H9 (cell line): ENCODE data around the gene ZNF512B. TPM values are rescaled to one million over a fixed set of nuclear protein-coding genes. Genes with fewer than 3 reads are reported as not detected.

Experiments used
- DNase-seq: peaks from one replicate; pipeline ENCODE4 v3.0.0-alpha.2; 2017
- H2AFZ ChIP-seq: one replicate; pipeline ENCODE4 v1.6.1; 2013; ENCODE audit warnings: mild to moderate bottlenecking, low read length, control low read depth, moderate library complexity
- H2AK5ac ChIP-seq: 2 replicates; pipeline ENCODE4 v1.6.1; 2013; ENCODE audit warnings: low read length, control low read depth, mixed read lengths; ENCODE audit not compliant: insufficient read length
- H2BK120ac ChIP-seq: one replicate; pipeline ENCODE4 v1.6.1; 2013; ENCODE audit warnings: low read depth, mild to moderate bottlenecking, low read length, control low read depth, inconsistent platforms; ENCODE audit not compliant: poor library complexity, severe bottlenecking
- H2BK12ac ChIP-seq: 2 replicates; pipeline ENCODE4 v1.6.1; 2013; ENCODE audit warnings: low read length, control low read depth, mixed read lengths, low read depth; ENCODE audit not compliant: insufficient read length
- H2BK15ac ChIP-seq: 2 replicates; pipeline ENCODE4 v1.6.1; 2013; ENCODE audit warnings: low read depth, low read length, control low read depth
- H2BK20ac ChIP-seq: one replicate; pipeline ENCODE4 v1.6.1; 2013; ENCODE audit warnings: low read depth, mild to moderate bottlenecking, low read length, control low read depth, inconsistent platforms; ENCODE audit not compliant: poor library complexity, severe bottlenecking
- H2BK5ac ChIP-seq: 2 replicates; pipeline ENCODE4 v1.6.1; 2013; ENCODE audit warnings: low read length, control low read depth, mixed read lengths; ENCODE audit not compliant: insufficient read length
- H3K14ac ChIP-seq: 2 replicates; pipeline ENCODE4 v1.6.1; 2013; ENCODE audit warnings: low read length, control low read depth; ENCODE audit not compliant: insufficient read depth
- H3K18ac ChIP-seq: 2 replicates; pipeline ENCODE4 v1.6.1; 2013; ENCODE audit warnings: low read depth, mild to moderate bottlenecking, mixed read lengths, low read length, control low read depth; ENCODE audit not compliant: insufficient read length
- H3K23ac ChIP-seq: 2 replicates; pipeline ENCODE4 v1.6.1; 2013; ENCODE audit warnings: low read length, control low read depth, mixed read lengths, low read depth; ENCODE audit not compliant: insufficient read length
- H3K23me2 ChIP-seq: 2 replicates; pipeline ENCODE4 v1.6.1; 2013; ENCODE audit warnings: low read depth, mild to moderate bottlenecking, mixed read lengths, low read length, control low read depth; ENCODE audit not compliant: insufficient read length, poor library complexity, severe bottlenecking
- H3K27ac ChIP-seq: 2 replicates; pipeline ENCODE4 v1.5.1; 2013; ENCODE audit warnings: low read length, control low read depth, mixed read lengths, low read depth; ENCODE audit not compliant: insufficient read length
- H3K27me3 ChIP-seq: 2 replicates; pipeline ENCODE4 v1.6.1; 2013; ENCODE audit warnings: low read length, control low read depth, inconsistent platforms; ENCODE audit not compliant: insufficient read depth
- H3K4ac ChIP-seq: 2 replicates; pipeline ENCODE4 v1.6.1; 2013; ENCODE audit warnings: low read depth, mild to moderate bottlenecking, control low read depth, inconsistent platforms, low read length, moderate library complexity
- H3K4me1 ChIP-seq: 2 replicates; pipeline ENCODE4 v1.6.1; 2013; ENCODE audit warnings: low read length, control low read depth, inconsistent platforms; ENCODE audit not compliant: insufficient read depth
- H3K4me2 ChIP-seq: 2 replicates; pipeline ENCODE4 v1.6.1; 2013; ENCODE audit warnings: low read length, control low read depth, mixed read lengths; ENCODE audit not compliant: insufficient read length, insufficient read depth
- H3K56ac ChIP-seq: 2 replicates; pipeline ENCODE4 v1.6.1; 2013; ENCODE audit warnings: low read depth, mild to moderate bottlenecking, mixed read lengths, low read length, control low read depth; ENCODE audit not compliant: insufficient read length
- H3K79me1 ChIP-seq: 2 replicates; pipeline ENCODE4 v1.6.1; 2013; ENCODE audit warnings: low read depth, mild to moderate bottlenecking, moderate library complexity, low read length, control low read depth, inconsistent platforms; ENCODE audit not compliant: insufficient read depth, poor library complexity, severe bottlenecking
- H3K79me2 ChIP-seq: 2 replicates; pipeline ENCODE4 v1.6.1; 2013; ENCODE audit warnings: low read length, control low read depth, inconsistent platforms; ENCODE audit not compliant: insufficient read depth
- H3K9ac ChIP-seq: 2 replicates; pipeline ENCODE4 v1.6.1; 2013; ENCODE audit warnings: low read length, control low read depth, mixed read lengths; ENCODE audit not compliant: insufficient read length; ENCODE audit errors: extremely low read depth
- H3K9me3 ChIP-seq: one replicate; pipeline ENCODE4 v1.6.1; 2013; ENCODE audit warnings: low read depth, low read length, inconsistent platforms; ENCODE audit not compliant: control insufficient read depth
- H3T11ph ChIP-seq: one replicate; pipeline ENCODE4 v1.6.1; 2013; ENCODE audit warnings: mild to moderate bottlenecking, low read length, control low read depth, inconsistent platforms
- H4K20me1 ChIP-seq: one replicate; pipeline ENCODE4 v1.6.1; 2013; ENCODE audit not compliant: control insufficient read depth, insufficient read length, insufficient read depth
- H4K5ac ChIP-seq: 2 replicates; pipeline ENCODE4 v1.6.1; 2013; ENCODE audit warnings: low read depth, mild to moderate bottlenecking, mixed read lengths, low read length, control low read depth; ENCODE audit not compliant: insufficient read length
- H4K8ac ChIP-seq: replicated peaks from 2 replicates; pipeline ENCODE4 v1.6.1; 2013; ENCODE audit warnings: low read length, control low read depth, mixed read lengths, low read depth; ENCODE audit not compliant: insufficient read length
- H4K91ac ChIP-seq: 2 replicates; pipeline ENCODE4 v1.6.1; 2013; ENCODE audit warnings: low read depth, mild to moderate bottlenecking, moderate library complexity, mixed read lengths, low read length, control low read depth; ENCODE audit not compliant: insufficient read length
- H3K27ac Mint-ChIP-seq, 3 experiments: 2 replicates in 2 of 3; 3 replicates in 1 of 3; pipeline ENCODE4 v1.8.0; 2020 to 2021; ENCODE audit warnings: mixed read lengths in 3 of 3, mild to moderate bottlenecking in 1 of 3, moderate library complexity in 1 of 3
- H3K27me3 Mint-ChIP-seq: 2 replicates; pipeline ENCODE4 v1.8.0; 2021; ENCODE audit warnings: low read depth, mild to moderate bottlenecking, moderate library complexity, mixed read lengths
- H3K36me3 Mint-ChIP-seq, 3 experiments: 2 replicates in 2 of 3; 3 replicates in 1 of 3; pipeline ENCODE4 v1.8.0; 2020 to 2021; ENCODE audit warnings: low read depth in 3 of 3, mixed read lengths in 3 of 3; ENCODE audit not compliant: insufficient read depth in 1 of 3
- H3K4me1 Mint-ChIP-seq, 2 experiments: 2 replicates each; pipeline ENCODE4 v1.8.0; 2020; ENCODE audit warnings: mixed read lengths in 2 of 2
- H3K4me3 Mint-ChIP-seq, 2 experiments: 2 replicates in 1 of 2; 3 replicates in 1 of 2; pipeline ENCODE4 v1.8.0; 2020 to 2021; ENCODE audit warnings: mild to moderate bottlenecking in 2 of 2, mixed read lengths in 2 of 2, moderate library complexity in 1 of 2
- H3K9me3 Mint-ChIP-seq, 2 experiments: 2 replicates in 1 of 2; 3 replicates in 1 of 2; pipeline ENCODE4 v1.8.0; 2020; ENCODE audit warnings: mild to moderate bottlenecking in 2 of 2, mixed read lengths in 2 of 2, moderate library complexity in 1 of 2
- CTCF ChIP-seq: fragments of 200-600 bp; sonication (generic); conservative IDR thresholded peaks from 3 replicates; pipeline ENCODE4 v1.8.0; 2021; ENCODE audit warnings: antibody characterized with exemption, mild to moderate bottlenecking
- WGBS: extraction: QIAGEN DNeasy Blood & Tissue Kit; methylation state at CpG from one replicate; pipeline ENCODE4 v1.1.7; 2013; ENCODE audit warnings: missing lambda C conversion rate, low lambda C conversion rate, mixed read lengths; ENCODE audit not compliant: insufficient read length; ENCODE audit errors: extremely low coverage; 5-methylcytosine and 5-hydroxymethylcytosine counted together
- total RNA-seq: library from RNA; stranded (reverse); gene quantifications from 2 replicates; pipeline ENCODE4 v1.2.1, GENCODE V29; 2021

ZNF512B gene
- total RNA-seq, 1 experiment from 2014 or later = 46.0 TPM

GRCh38 chr20:63931735-63932134, 38.0 kb downstream of the ZNF512B start:
- Histone ChIP-seq H3K4me2 (no peak overlapping the region), H3K79me1 (no peaks in the 10 kb centered on the region), H3K23ac (no peak overlapping the region), H3K23me2 (no peaks in the 10 kb centered on the region), H2AK5ac (no peak overlapping the region), H2BK5ac (no peak overlapping the region), H2BK20ac (no peak overlapping the region), H2BK12ac (no peak overlapping the region), H3K4me1 (no peaks in the 10 kb centered on the region), H3K4ac (no peak overlapping the region), H3K27ac (no peak overlapping the region), H3T11ph (no peak overlapping the region), H4K8ac (no peak overlapping the region), H3K14ac (no peak overlapping the region), H3K9me3 (no peaks in the 10 kb centered on the region), H4K5ac (no peak overlapping the region), H3K79me2 (0 out of 2 replicates have a peak, but pooled peaks cover 4% of the 10 kb centered on the region), H3K9ac (no peak overlapping the region), H2BK15ac (no peak overlapping the region), H4K20me1 (no peaks in the 10 kb centered on the region), H3K18ac (no peak overlapping the region), H2BK120ac (no peak overlapping the region), H3K27me3 (no peaks in the 10 kb centered on the region), H4K91ac (no peak overlapping the region), H3K56ac (no peak overlapping the region), H2AFZ (no peak overlapping the region)
- no peak for TF ChIP-seq CTCF
- Mint-ChIP-seq H3K27ac (no peak overlapping the region; a peak in 1 of 7 replicates), H3K27me3 (no peaks in the 10 kb centered on the region), H3K9me3 (no peaks in the 10 kb centered on the region), H3K36me3 (peaks cover 35 to 68% (median 68%) of the 10 kb centered on the region in 3 experiments), H3K4me1 (no peaks in the 10 kb centered on the region), H3K4me3 (no peak overlapping the region)
- no peak for DNase-seq
- no CpG with 5 or more reads among the region's 19 CpGs for WGBS
